ENCODE results near the gene CCDC51. TPM values are rescaled to one million over a fixed set of nuclear protein-coding genes. Genes with fewer than 3 reads are reported as not detected.

Gene CCDC51
- polyA plus RNA-seq, 2 of the 4 experiments (the other 2 are of a cell fraction), result 19.8 to 26.7 TPM

GRCh38 chr3:48466386-48467109 is 26.6 kb upstream of the CCDC51 start:
- TF ChIP-seq EHMT2 (IDR thresholded peaks at IDR 0.05; ENCODE audit: low read depth), result no peak
- no peak for TF ChIP-seq FOSB (CRISPR knock-in tag; IDR thresholded peaks at IDR 0.05)
- no peak for TF ChIP-seq ZNF302 (CRISPR knock-in tag; IDR thresholded peaks at IDR 0.05)
- no peak for TF ChIP-seq FOSL2 (IDR thresholded peaks at IDR 0.05)
- no peak for TF ChIP-seq FOSL2 (CRISPR knock-in tag; IDR thresholded peaks at IDR 0.05)
- TF ChIP-seq POLR2A (IDR thresholded peaks at IDR 0.05; ENCODE audit: low read length), result no peak
- TF ChIP-seq KDM5A (IDR thresholded peaks at IDR 0.05), result no peak
- TF ChIP-seq RAD21 (conservative IDR thresholded peaks at IDR 0.05 in 1 of 2, IDR thresholded peaks at IDR 0.05 in 1 of 2), result no peak
- no peak for TF ChIP-seq MAFK (IDR thresholded peaks at IDR 0.05; ENCODE audit: partially characterized antibody)
- no peak for TF ChIP-seq MAZ (IDR thresholded peaks at IDR 0.05; ENCODE audit: borderline replicate concordance, low read depth, low read length)
- TF ChIP-seq SMC3 (IDR thresholded peaks at IDR 0.05), result no peak
- TF ChIP-seq RFX5 (IDR thresholded peaks at IDR 0.05), result no peak
- TF ChIP-seq HES2 (IDR thresholded peaks at IDR 0.05), result no peak
- TF ChIP-seq PBX3 (IDR thresholded peaks at IDR 0.05), result no peak
- TF ChIP-seq TFCP2L1 (CRISPR knock-in tag; IDR thresholded peaks at IDR 0.05), result no peak
- TF ChIP-seq NR3C1 (IDR thresholded peaks at IDR 0.05), result no peak
- no peak for TF ChIP-seq CHD4 (IDR thresholded peaks at IDR 0.05; ENCODE audit: borderline replicate concordance)
- TF ChIP-seq JUN (IDR thresholded peaks at IDR 0.05), result no peak
- 50% methylated on average over 9 of the region's 19 CpGs for WGBS (ENCODE audit: missing lambda C conversion rate)
- peak overlapping the region; percentile 96 to 99 for H3K27ac ChIP-seq
- H3K4me2 ChIP-seq, result peak overlapping the region; percentile 91
- peak overlapping the region; percentile 37 for H3K4me3 ChIP-seq
- DNase-seq (ENCODE audit: low read depth in 1 of 2, low spot score in 1 of 2) (no peak), ATAC-seq (peak; percentile 0 to 5; a peak in 3 of 6 replicates), FAIRE-seq (no peak)
- peaks cover 52% of the 10 kb centered on the region for H3K4me1 ChIP-seq
- POLR2A ChIA-PET, result no interaction called here
- no peaks in the 10 kb centered on the region for H3K9me3 ChIP-seq
- CTCF ChIA-PET, result interaction anchor here (0.6 to 4.4 kb wide), 5 partner anchors 22 to 198 kb away, joined by 3 to 39 read pairs (median 3); no protein-coding TSS in a partner anchor

- peak overlapping the region; percentile 37 for H3K4me3 ChIP-seq
- no peak for FAIRE-seq
- peak; percentile 90 to 93 for ATAC-seq
- CTCF ChIA-PET, result interaction anchor here (0.6 to 4.4 kb wide), 8 partner anchors 12 to 199 kb away, joined by 3 to 39 read pairs (median 5); no protein-coding TSS in a partner anchor
- peak overlapping the region; percentile 96 to 99 for H3K27ac ChIP-seq
- no peaks in the 10 kb centered on the region for H3K9me3 ChIP-seq
- WGBS (ENCODE audit: missing lambda C conversion rate), result 0% methylated on average over 5 of the region's 21 CpGs
- H3K4me1 ChIP-seq, result peaks cover 52% of the 10 kb centered on the region
- DNase-seq (ENCODE audit: low read depth in 1 of 2, low spot score in 1 of 2), result peak; percentile 97 to 98
- POLR2A ChIA-PET, result no interaction called here
- H3K4me2 ChIP-seq, result peak overlapping the region; percentile 91
- TF ChIP-seq NR3C1 (IDR thresholded peaks at IDR 0.05) (no peak), POLR2A (IDR thresholded peaks at IDR 0.05; ENCODE audit: low read length) (peak; percentile 58), RAD21 (conservative IDR thresholded peaks at IDR 0.05 in 1 of 2, IDR thresholded peaks at IDR 0.05 in 1 of 2) (peak; percentile 75), CHD2 (IDR thresholded peaks at IDR 0.05; ENCODE audit: low read length, partially characterized antibody) (no peak), TP53 (CRISPR knock-in tag; IDR thresholded peaks at IDR 0.05) (peak; percentile 43; the same call in 1 of the 2 replicates), HDAC2 (IDR thresholded peaks at IDR 0.05) (no peak), REST (IDR thresholded peaks at IDR 0.05) (no peak), ELK1 (IDR thresholded peaks at IDR 0.05; ENCODE audit: low read depth, low read length) (no peak), USF2 (IDR thresholded peaks at IDR 0.05) (peak; percentile 68), MAX (IDR thresholded peaks at IDR 0.05) (peak; percentile 77), ZC3H11A (IDR thresholded peaks at IDR 0.05) (no peak), JUN (IDR thresholded peaks at IDR 0.05) (peak in 1 of 2 experiments; percentile 61; a peak in 2 of 5 replicates), NFE2L2 (conservative IDR thresholded peaks at IDR 0.05; ENCODE audit: low read length) (peak; percentile 77), EHF (CRISPR knock-in tag; IDR thresholded peaks at IDR 0.05) (peak; percentile 45; the same call in 1 of the 2 replicates), MYC (IDR thresholded peaks at IDR 0.05; ENCODE audit: borderline replicate concordance, low read length) (no peak; the same call in 1 of the 2 replicates), FOSL2 (IDR thresholded peaks at IDR 0.05) (no peak), FOSL2 (CRISPR knock-in tag; IDR thresholded peaks at IDR 0.05) (peak; percentile 58)
Observed at GRCh38 chr3:48465531-48466378, 25.8 kb upstream of the CCDC51 start.

All from A549 (cell line).